ENCODE measurements around the gene JMJD7.

The JMJD7 gene

GRCh38 chr15:41810651-41811431 lies 17.1 kb upstream of the JMJD7 start:
- Histone ChIP-seq H3K9me3 (ENCODE audit: control insufficient read depth in 2 of 2, low read length in 2 of 2) (no peaks in the 10 kb centered on the region), H3K4me3 (ENCODE audit: low read length in 2 of 2) (no peak overlapping the region), H3K27ac (ENCODE audit: low read depth in 2 of 2, low read length in 2 of 2) (no peak overlapping the region)

GRCh38 chr15:41811432-41812195 lies 16.3 kb upstream of the JMJD7 start:
- Histone ChIP-seq H3K9me3 (ENCODE audit: control insufficient read depth in 2 of 2, low read length in 2 of 2) (no peaks in the 10 kb centered on the region), H3K4me3 (ENCODE audit: low read length in 2 of 2) (no peak overlapping the region), H3K9ac (ENCODE audit: low read depth in 1 of 2, low read length in 2 of 2) (no peak overlapping the region), H3K27me3 (ENCODE audit: control insufficient read depth in 2 of 2, insufficient read depth in 2 of 2, low read length in 2 of 2) (no peaks in the 10 kb centered on the region), H3K4me1 (ENCODE audit: control insufficient read depth in 2 of 2, insufficient read depth in 2 of 2, low read length in 2 of 2) (no peaks in the 10 kb centered on the region), H3K27ac (ENCODE audit: low read depth in 2 of 2, low read length in 2 of 2) (no peak overlapping the region), H3K36me3 (ENCODE audit: control insufficient read depth in 2 of 2, insufficient read depth in 2 of 2, low read length in 2 of 2) (peaks cover 20 to 26% of the 10 kb centered on the region in 2 donors)

More at GRCh38 chr15:41810651-41811431, 17.1 kb upstream of the JMJD7 start:
- Histone ChIP-seq H3K27me3 (ENCODE audit: control insufficient read depth in 2 of 2, insufficient read depth in 2 of 2, low read length in 2 of 2) (no peaks in the 10 kb centered on the region), H3K36me3 (ENCODE audit: control insufficient read depth in 2 of 2, insufficient read depth in 2 of 2, low read length in 2 of 2) (peaks cover 16 to 19% of the 10 kb centered on the region in 2 donors), H3K9ac (ENCODE audit: low read depth in 1 of 2, low read length in 2 of 2) (no peak overlapping the region), H3K4me1 (ENCODE audit: control insufficient read depth in 2 of 2, insufficient read depth in 2 of 2, low read length in 2 of 2) (no peaks in the 10 kb centered on the region)

- Histone ChIP-seq H3K36me3 (ENCODE audit: control insufficient read depth in 2 of 2, insufficient read depth in 2 of 2, low read length in 2 of 2) (peaks cover 29 to 36% of the 10 kb centered on the region in 2 donors), H3K9me3 (ENCODE audit: control insufficient read depth in 2 of 2, low read length in 2 of 2) (no peaks in the 10 kb centered on the region), H3K9ac (ENCODE audit: low read depth in 1 of 2, low read length in 2 of 2) (no peak overlapping the region), H3K27me3 (ENCODE audit: control insufficient read depth in 2 of 2, insufficient read depth in 2 of 2, low read length in 2 of 2) (no peaks in the 10 kb centered on the region), H3K27ac (ENCODE audit: low read depth in 2 of 2, low read length in 2 of 2) (no peak overlapping the region), H3K4me3 (ENCODE audit: low read length in 2 of 2) (no peak overlapping the region), H3K4me1 (ENCODE audit: control insufficient read depth in 2 of 2, insufficient read depth in 2 of 2, low read length in 2 of 2) (no peaks in the 10 kb centered on the region)
These were observed 15.0 kb upstream of the JMJD7 start for GRCh38 chr15:41812820-41813375.

GRCh38 chr15:41813426-41813825 lies 14.5 kb upstream of the JMJD7 start:
- H3K36me3 ChIP-seq (ENCODE audit: control insufficient read depth in 2 of 2, insufficient read depth in 2 of 2, low read length in 2 of 2), result peaks cover 35 to 40% of the 10 kb centered on the region in 2 donors
- no peaks in the 10 kb centered on the region for H3K4me1 ChIP-seq (ENCODE audit: control insufficient read depth in 2 of 2, insufficient read depth in 2 of 2, low read length in 2 of 2)
- no peak overlapping the region for H3K4me3 ChIP-seq (ENCODE audit: low read length in 2 of 2)
- H3K9ac ChIP-seq (ENCODE audit: low read depth in 1 of 2, low read length in 2 of 2), result no peak overlapping the region
- no peak overlapping the region for H3K27ac ChIP-seq (ENCODE audit: low read depth in 2 of 2, low read length in 2 of 2)
- H3K27me3 ChIP-seq (ENCODE audit: control insufficient read depth in 2 of 2, insufficient read depth in 2 of 2, low read length in 2 of 2), result no peaks in the 10 kb centered on the region
- H3K9me3 ChIP-seq (ENCODE audit: control insufficient read depth in 2 of 2, low read length in 2 of 2), result no peaks in the 10 kb centered on the region

- Histone ChIP-seq H3K9ac (ENCODE audit: low read depth in 1 of 2, low read length in 2 of 2) (no peak overlapping the region), H3K4me3 (ENCODE audit: low read length in 2 of 2) (no peak overlapping the region), H3K36me3 (ENCODE audit: control insufficient read depth in 2 of 2, insufficient read depth in 2 of 2, low read length in 2 of 2) (peaks cover 41 to 48% of the 10 kb centered on the region in 2 donors), H3K4me1 (ENCODE audit: control insufficient read depth in 2 of 2, insufficient read depth in 2 of 2, low read length in 2 of 2) (no peaks in the 10 kb centered on the region), H3K27ac (ENCODE audit: low read depth in 2 of 2, low read length in 2 of 2) (no peak overlapping the region), H3K9me3 (ENCODE audit: control insufficient read depth in 2 of 2, low read length in 2 of 2) (no peaks in the 10 kb centered on the region), H3K27me3 (ENCODE audit: control insufficient read depth in 2 of 2, insufficient read depth in 2 of 2, low read length in 2 of 2) (no peaks in the 10 kb centered on the region)
These were observed 13.4 kb upstream of the JMJD7 start for GRCh38 chr15:41814534-41814933.

- no peaks in the 10 kb centered on the region for H3K27me3 ChIP-seq (ENCODE audit: control insufficient read depth in 2 of 2, insufficient read depth in 2 of 2, low read length in 2 of 2)
These were observed 11.1 kb upstream of the JMJD7 start for GRCh38 chr15:41816788-41817187.

GRCh38 chr15:41817327-41817726 lies 10.6 kb upstream of the JMJD7 start:
- Histone ChIP-seq H3K9ac (ENCODE audit: low read depth in 1 of 2, low read length in 2 of 2) (no peak overlapping the region), H3K27me3 (ENCODE audit: control insufficient read depth in 2 of 2, insufficient read depth in 2 of 2, low read length in 2 of 2) (no peaks in the 10 kb centered on the region), H3K4me3 (ENCODE audit: low read length in 2 of 2) (no peak overlapping the region), H3K4me1 (ENCODE audit: control insufficient read depth in 2 of 2, insufficient read depth in 2 of 2, low read length in 2 of 2) (peaks cover 0 to 2% of the 10 kb centered on the region in 2 donors), H3K9me3 (ENCODE audit: control insufficient read depth in 2 of 2, low read length in 2 of 2) (no peaks in the 10 kb centered on the region), H3K27ac (ENCODE audit: low read depth in 2 of 2, low read length in 2 of 2) (no peak overlapping the region), H3K36me3 (ENCODE audit: control insufficient read depth in 2 of 2, insufficient read depth in 2 of 2, low read length in 2 of 2) (peaks cover 46 to 56% of the 10 kb centered on the region in 2 donors)

More at GRCh38 chr15:41816788-41817187, 11.1 kb upstream of the JMJD7 start:
- H3K36me3 ChIP-seq (ENCODE audit: control insufficient read depth in 2 of 2, insufficient read depth in 2 of 2, low read length in 2 of 2), result peaks cover 43 to 55% of the 10 kb centered on the region in 2 donors
- H3K27ac ChIP-seq (ENCODE audit: low read depth in 2 of 2, low read length in 2 of 2), result no peak overlapping the region
- no peak overlapping the region for H3K4me3 ChIP-seq (ENCODE audit: low read length in 2 of 2)
- H3K9ac ChIP-seq (ENCODE audit: low read depth in 1 of 2, low read length in 2 of 2), result no peak overlapping the region
- peaks cover 0 to 2% of the 10 kb centered on the region in 2 donors for H3K4me1 ChIP-seq (ENCODE audit: control insufficient read depth in 2 of 2, insufficient read depth in 2 of 2, low read length in 2 of 2)
- H3K9me3 ChIP-seq (ENCODE audit: control insufficient read depth in 2 of 2, low read length in 2 of 2), result no peaks in the 10 kb centered on the region

GRCh38 chr15:41817781-41818180 lies 10.1 kb upstream of the JMJD7 start:
- Histone ChIP-seq H3K9me3 (ENCODE audit: control insufficient read depth in 2 of 2, low read length in 2 of 2) (no peaks in the 10 kb centered on the region), H3K4me1 (ENCODE audit: control insufficient read depth in 2 of 2, insufficient read depth in 2 of 2, low read length in 2 of 2) (peaks cover 0 to 2% of the 10 kb centered on the region in 2 donors), H3K4me3 (ENCODE audit: low read length in 2 of 2) (no peak overlapping the region), H3K36me3 (ENCODE audit: control insufficient read depth in 2 of 2, insufficient read depth in 2 of 2, low read length in 2 of 2) (peaks cover 42 to 53% of the 10 kb centered on the region in 2 donors), H3K9ac (ENCODE audit: low read depth in 1 of 2, low read length in 2 of 2) (no peak overlapping the region), H3K27me3 (ENCODE audit: control insufficient read depth in 2 of 2, insufficient read depth in 2 of 2, low read length in 2 of 2) (no peaks in the 10 kb centered on the region), H3K27ac (ENCODE audit: low read depth in 2 of 2, low read length in 2 of 2) (no peak overlapping the region)

- Histone ChIP-seq H3K36me3 (ENCODE audit: control insufficient read depth in 2 of 2, insufficient read depth in 2 of 2, low read length in 2 of 2) (peaks cover 34 to 52% of the 10 kb centered on the region in 2 donors), H3K4me3 (ENCODE audit: low read length in 2 of 2) (no peak overlapping the region), H3K9ac (ENCODE audit: low read depth in 1 of 2, low read length in 2 of 2) (no peak overlapping the region), H3K27ac (ENCODE audit: low read depth in 2 of 2, low read length in 2 of 2) (no peak overlapping the region), H3K27me3 (ENCODE audit: control insufficient read depth in 2 of 2, insufficient read depth in 2 of 2, low read length in 2 of 2) (no peaks in the 10 kb centered on the region), H3K4me1 (ENCODE audit: control insufficient read depth in 2 of 2, insufficient read depth in 2 of 2, low read length in 2 of 2) (peaks cover 0 to 2% of the 10 kb centered on the region in 2 donors), H3K9me3 (ENCODE audit: control insufficient read depth in 2 of 2, low read length in 2 of 2) (no peaks in the 10 kb centered on the region)
These were observed 8.3 kb upstream of the JMJD7 start for GRCh38 chr15:41819455-41820050.

Data from mucosa of rectum (tissue), 2 donors.